Measurements from ENCODE around the gene ASIC4.

DNA sequence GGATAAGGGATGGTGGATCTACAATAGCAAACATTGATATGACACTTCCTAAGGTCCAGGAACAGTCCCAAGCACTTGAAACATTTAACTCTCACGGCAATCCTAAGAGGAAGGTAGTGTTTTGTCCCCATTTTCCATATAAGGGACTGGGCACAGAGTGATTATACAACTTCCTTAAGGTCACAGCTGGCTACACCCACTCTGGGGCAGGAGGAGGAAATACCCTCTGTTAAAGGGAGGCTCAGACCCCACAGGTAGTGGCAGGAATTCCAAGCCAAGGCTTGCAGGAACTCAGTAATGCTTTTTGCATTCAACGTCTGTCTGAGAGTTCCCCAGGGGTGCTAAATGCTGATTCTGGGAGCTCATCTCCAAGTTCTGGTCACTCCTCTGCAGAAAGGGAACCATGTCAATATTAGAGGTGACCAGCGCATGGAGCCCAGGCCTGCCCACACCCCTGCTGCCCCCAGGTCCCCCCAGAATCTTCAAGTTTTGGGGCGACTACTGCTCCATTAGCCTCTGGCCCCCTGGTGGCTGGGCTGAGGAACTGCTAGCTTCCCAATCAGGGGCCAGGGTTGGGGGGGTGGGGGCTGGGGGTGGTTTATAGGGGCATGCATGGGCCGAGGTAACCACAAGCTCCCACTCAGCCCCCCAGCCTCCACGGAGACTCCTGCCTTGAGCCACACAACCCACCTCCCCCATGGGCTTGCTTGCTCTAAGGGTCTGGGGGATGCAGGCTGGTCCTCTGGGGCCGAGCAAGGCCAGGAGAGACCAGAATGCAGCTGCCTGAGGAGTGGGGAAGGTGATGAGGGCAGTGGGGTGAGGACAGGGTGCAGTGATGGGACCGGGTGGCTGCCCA, 46.0 kb downstream of the ASIC4 start:
- TF ChIP-seq, protein P1, sequence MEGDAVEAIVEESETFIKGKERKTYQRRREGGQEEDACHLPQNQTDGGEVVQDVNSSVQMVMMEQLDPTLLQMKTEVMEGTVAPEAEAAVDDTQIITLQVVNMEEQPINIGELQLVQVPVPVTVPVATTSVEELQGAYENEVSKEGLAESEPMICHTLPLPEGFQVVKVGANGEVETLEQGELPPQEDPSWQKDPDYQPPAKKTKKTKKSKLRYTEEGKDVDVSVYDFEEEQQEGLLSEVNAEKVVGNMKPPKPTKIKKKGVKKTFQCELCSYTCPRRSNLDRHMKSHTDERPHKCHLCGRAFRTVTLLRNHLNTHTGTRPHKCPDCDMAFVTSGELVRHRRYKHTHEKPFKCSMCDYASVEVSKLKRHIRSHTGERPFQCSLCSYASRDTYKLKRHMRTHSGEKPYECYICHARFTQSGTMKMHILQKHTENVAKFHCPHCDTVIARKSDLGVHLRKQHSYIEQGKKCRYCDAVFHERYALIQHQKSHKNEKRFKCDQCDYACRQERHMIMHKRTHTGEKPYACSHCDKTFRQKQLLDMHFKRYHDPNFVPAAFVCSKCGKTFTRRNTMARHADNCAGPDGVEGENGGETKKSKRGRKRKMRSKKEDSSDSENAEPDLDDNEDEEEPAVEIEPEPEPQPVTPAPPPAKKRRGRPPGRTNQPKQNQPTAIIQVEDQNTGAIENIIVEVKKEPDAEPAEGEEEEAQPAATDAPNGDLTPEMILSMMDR (IDR thresholded peaks at IDR 0.05), result peak; percentile 81
- TF ChIP-seq EZH2phosphoT487 (IDR thresholded peaks at IDR 0.05), result no peak

Measured in neural progenitor cell (in vitro differentiated cells).